Endometrial microvascular endothelial cells (primary cell): ENCODE data around the gene ACP1. TPM values are rescaled to one million over a fixed set of nuclear protein-coding genes. Genes with fewer than 3 reads are reported as not detected.

Source experiments
- total RNA-seq: library from RNA; depleted of rRNA; stranded (reverse); fragments of >200 nt; gene quantifications from one replicate; pipeline ENCODE4 v1.2.3, GENCODE V29; 2015; ENCODE audit errors: inconsistent ontology term

ACP1 gene
- total RNA-seq, 1 donor from 2014 or later: 96.2 TPM

Other genes with a start within 250 kb of the ACP1 start
- 0.09 TPM for gene FAM110C, start 218.4 kb upstream of the ACP1 start, total RNA-seq
- 15.2 TPM for gene SH3YL1, start 915 bp upstream of the ACP1 start, total RNA-seq
- gene ALKAL2, start 23.1 kb downstream of the ACP1 start, total RNA-seq: not detected